Stimulated activated CD4-positive, alpha-beta T cell treated with anti-CD3 and anti-CD28 coated beads, Interleukin-1b, Interleukin-23, amount 100 ng/mL, for 4 hours (primary cell): ENCODE data around the gene BRME1.

Experiments used
- DNase-seq, 2 donors: peaks; one replicate each; pipeline ENCODE4 v3.0.0-alpha.2; 2020; ENCODE audit warnings: low read depth in 2 of 2

BRME1 gene

DNA sequence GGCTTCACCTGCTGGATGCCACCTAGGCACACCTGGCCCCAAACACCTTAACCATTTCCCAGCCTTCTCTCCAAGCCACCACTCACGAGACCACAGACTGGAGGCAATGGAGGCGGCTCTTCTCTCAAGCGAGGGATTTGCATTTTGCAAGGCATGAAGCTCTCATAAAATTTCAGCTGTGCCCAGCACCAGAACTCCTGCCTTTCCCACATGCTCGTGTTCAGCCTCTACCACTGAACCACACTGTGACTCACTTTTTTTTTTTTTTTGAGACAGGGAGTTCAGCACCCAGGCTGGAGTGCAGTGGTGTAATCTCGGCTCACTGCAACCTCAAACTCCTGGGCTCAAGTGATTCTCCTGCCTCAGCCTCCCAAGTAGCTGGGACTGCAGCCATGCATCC lies 18.4 kb downstream of the BRME1 start:
- DNase-seq = no peak

- no peak for DNase-seq
These were observed 18.9 kb downstream of the BRME1 start for GRCh38 chr19:13887018-13887436.

- no peak for DNase-seq
These were observed 20.0 kb downstream of the BRME1 start for GRCh38 chr19:13885826-13886365.

- DNase-seq = no peak
These were observed 21.0 kb downstream of the BRME1 start for GRCh38 chr19:13884726-13885591.

DNA sequence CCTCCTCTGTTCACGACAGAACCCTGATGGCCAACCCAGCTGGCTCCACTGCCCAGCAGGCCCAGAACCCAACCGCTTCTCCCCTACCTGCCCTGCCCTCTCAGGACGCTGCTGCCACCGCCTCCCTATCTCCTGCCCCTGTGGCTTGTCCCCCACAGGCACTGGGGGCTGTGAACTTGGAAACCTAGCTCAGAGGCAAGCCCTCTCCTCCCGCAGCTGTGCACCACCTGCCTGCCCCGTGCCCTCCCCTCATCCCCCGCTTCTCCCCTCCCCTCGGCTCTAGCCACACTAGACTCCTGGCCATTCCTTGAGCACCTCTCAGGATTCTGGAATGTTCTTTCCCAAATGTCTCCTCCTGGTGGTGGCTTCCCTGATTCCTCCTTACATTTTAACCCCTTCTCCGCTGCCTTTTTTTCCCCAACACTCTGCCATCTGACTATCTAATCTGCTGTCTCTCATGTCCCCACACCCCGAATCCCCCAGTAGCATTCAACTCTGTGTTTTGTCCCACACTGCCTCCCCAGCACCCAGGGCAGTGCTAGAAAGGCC lies 22.3 kb downstream of the BRME1 start:
- no peak for DNase-seq

DNA sequence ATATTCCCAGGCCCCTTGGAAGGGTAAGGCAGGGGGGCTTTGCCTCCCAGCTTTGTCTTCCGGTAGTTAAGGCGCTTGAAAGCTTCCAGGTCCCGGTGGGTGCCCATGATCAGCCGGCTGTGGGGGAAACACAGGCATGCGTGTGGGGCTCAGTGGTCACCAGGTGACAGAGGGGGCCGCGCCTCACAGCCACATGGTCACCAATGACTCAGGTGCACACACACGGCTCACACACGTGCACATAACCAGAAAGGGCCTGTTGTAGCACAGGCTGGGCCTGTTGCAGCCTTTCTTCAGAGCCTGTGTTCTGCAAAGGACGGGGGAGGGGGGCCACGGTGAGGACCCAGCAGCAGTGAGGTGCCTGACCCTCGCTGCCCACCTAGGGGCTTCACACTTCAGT lies 23.1 kb downstream of the BRME1 start:
- DNase-seq = no peak

DNA sequence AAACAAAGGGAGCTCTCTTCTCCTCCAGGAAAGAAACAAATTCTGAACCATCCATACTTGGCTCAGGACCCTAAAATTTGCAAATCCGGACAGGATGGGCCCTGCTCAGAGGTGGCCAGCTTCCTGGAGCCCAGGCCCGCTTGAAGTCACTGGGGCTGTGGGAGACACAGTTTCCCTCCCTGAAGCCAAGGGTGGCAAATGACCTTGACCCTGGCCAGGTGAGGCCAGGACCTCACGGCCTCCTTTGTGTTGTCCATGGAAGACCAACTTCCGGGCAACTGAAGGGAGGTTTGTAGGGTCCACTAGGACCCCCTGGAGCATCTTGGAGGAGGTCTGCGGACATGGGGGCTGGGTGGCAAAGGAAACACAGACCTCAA lies 23.5 kb downstream of the BRME1 start:
- no peak for DNase-seq

DNA sequence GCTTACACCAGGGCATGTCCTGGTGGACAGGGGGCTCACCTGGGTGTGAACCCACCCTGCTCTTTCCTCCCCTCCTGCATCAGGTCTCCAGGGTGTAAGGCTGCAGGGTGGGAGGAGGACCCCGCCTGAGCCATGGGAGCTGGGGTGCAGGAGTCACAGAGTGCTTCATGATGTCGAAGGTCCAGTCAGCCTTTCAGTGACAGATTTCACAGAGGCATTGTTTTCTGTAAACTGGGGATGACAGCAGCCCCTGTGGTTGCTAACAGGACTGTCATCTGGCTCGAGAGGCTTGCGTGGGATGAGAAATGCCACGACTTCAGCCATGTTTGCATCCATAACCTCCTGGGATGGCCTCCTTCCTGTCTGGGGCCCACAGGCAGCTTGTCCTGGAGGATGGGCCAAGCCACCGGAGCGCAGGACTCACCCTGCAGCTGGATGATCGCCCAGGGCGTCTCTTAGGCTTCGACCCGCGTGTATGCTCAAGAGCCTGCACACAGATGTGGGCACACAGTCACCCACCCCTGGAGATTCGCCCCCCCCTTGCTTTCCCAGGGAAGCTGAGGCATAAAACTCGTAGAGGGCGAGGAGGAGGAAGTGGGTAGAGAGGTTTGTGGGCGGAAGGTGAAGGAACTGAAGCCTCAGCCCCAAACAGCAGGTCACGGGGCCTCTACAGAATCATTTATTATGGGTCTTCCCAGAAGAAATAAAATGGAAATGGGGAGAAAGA lies 24.1 kb downstream of the BRME1 start:
- DNase-seq = no peak

GRCh38 chr19:13881251-13881691 lies 24.6 kb downstream of the BRME1 start:
- no peak for DNase-seq

DNA sequence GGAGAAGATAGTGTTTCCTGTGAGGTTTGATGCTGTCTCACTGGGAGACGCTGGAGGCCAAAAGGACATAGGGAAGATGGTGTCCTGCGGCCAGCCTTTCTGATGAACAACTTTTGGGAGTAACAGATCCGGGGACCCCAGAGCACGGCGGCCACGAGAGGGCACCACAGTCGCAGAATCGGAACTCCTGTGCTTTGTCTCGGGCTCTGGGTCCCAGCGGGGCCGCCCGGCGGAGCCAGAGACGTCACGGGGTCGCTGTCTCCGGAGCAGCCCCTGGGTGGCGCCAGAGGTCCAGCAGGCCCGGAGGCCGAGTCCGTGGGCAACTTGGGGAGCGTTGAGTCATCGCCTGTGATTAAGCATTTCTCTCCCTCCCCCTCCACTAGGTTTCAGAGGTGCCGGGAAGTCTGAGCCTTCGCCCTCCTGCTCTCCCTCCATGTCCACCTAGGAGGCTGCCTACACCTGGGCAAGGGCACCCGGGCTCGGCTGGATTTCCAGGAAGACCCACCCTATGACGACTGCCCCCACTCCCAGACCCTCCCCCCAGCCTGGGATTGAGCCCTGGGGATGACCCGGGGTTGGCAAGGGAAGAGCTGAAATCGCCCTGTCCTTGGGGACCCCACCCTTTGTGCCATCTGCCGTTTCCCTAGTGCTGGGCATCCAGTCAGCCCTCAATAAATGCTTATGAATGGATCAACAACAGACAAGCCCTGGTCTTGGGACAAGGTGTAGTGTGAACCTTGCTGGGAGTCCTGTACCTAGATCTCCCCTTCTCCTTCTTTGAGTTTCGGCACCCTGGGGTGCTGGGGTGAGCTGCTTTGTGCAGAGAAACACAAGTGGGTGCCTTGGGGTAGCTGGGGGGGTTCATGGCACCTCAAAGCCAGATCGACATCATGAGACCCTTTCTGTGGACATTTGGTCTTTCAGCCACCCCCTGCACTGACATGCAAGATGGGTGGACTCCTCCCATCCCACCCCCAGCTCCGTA lies 25.6 kb downstream of the BRME1 start:
- peak; percentile 99 for DNase-seq

DNA sequence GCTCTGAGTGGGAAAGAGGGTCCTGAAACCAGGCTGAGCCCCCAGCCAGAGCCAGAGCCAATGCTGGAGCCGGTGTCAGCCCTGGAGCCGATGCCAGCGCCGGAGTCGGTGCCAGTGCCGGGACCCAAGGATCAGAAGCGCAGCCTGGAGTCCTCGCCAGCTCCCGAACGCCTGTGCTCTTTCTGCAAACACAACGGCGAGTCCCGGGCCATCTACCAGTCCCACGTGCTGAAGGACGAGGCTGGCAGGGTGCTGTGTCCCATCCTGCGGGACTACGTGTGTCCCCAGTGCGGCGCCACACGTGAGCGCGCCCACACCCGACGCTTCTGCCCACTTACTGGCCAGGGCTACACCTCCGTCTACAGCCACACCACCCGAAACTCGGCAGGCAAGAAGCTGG lies 28.6 kb downstream of the BRME1 start:
- DNase-seq = no peak

GRCh38 chr19:13876834-13877233 lies 29.1 kb downstream of the BRME1 start, which contains the start of gene NANOS3:
Gene NANOS3, plus strand, starts transcription at chr19:13877134. Its CDS starts 115 bp downstream, at chr19:13877249.
- DNase-seq = no peak

- no peak for DNase-seq
These were observed 30.1 kb downstream of the BRME1 start for GRCh38 chr19:13875824-13876223.

- no peak for DNase-seq
These were observed 31.9 kb downstream of the BRME1 start for GRCh38 chr19:13873834-13874515.

- DNase-seq = no peak
These were observed 33.1 kb downstream of the BRME1 start for GRCh38 chr19:13872695-13873389.

DNA sequence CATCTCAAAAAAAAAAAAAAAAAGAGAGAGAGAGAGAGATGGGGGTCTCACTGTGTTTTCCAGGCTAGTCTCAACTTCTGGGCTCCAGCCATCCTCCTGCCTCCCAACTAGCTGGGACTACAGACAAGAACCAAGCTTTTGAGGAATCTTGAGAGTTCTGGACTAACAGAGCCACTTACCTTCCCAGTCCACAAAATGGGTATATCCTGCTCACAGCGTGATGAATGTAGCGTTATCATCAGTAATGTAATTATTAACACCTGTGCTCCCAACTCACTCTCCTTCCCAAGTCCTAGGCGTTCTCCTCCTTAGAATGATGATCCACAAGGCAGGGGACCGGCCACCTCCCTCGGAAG lies 33.6 kb downstream of the BRME1 start:
- DNase-seq = no peak

DNA sequence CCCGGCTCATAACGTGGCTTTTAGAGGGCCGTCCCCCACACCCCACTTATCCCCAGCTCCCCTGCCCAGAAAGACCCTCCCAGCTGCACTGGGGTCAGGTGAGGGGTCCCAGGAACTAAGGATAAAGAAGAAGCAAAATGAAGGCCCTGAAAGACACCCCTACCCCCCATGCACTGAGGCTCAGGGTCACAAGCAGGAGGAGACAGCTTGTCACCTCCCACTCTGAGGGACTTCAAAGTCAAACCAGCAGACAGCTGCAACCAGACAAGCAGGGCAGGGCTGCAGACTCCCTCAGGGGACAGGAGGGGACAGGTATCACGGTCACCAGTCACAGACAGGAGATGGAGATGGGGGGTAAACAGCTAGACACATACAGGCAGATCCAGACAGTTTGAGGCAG lies 35.0 kb downstream of the BRME1 start:
- no peak for DNase-seq

- DNase-seq = no peak
These were observed 36.6 kb downstream of the BRME1 start for GRCh38 chr19:13869281-13869680.

- no peak for DNase-seq
These were observed 37.3 kb downstream of the BRME1 start for GRCh38 chr19:13868663-13869062.

GRCh38 chr19:13866463-13867046 lies 39.4 kb downstream of the BRME1 start:
- DNase-seq = no peak
